GM18868 (cell line): Measurements from ENCODE around the gene MARK2.

Experiments
- ATAC-seq: cut with Tn5 transposase; IDR thresholded peaks from one replicate; pipeline ENCODE4 v1.9.1; 2021; ENCODE audit warnings: mild to moderate bottlenecking, moderate library complexity; ENCODE audit not compliant: unreplicated experiment

The MARK2 gene

GRCh38 chr11:63829823-63830489 lies 9.0 kb upstream of the MARK2 start:
- ATAC-seq, result no peak

DNA sequence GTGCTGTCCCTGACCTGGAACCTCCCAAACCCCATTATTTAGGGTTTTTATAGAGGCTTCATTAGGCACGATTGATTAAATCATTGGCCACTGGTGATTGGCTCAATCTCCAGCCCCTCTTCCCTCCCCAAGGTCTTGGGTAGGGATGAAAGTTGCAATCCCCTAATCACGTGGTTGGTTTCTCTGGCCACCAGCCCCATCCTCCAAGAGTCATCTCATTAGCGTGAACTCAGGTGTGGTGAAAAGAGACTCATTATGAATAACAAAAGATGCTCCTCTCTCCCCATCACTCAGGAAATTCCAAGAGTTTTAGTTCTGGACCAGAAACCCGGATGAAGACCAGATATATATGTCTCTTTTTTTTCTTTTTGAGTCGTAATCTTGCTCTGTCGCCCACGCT lies 7.6 kb upstream of the MARK2 start:
- no peak for ATAC-seq

GRCh38 chr11:63832336-63832735 lies 6.6 kb upstream of the MARK2 start:
- no peak for ATAC-seq

DNA sequence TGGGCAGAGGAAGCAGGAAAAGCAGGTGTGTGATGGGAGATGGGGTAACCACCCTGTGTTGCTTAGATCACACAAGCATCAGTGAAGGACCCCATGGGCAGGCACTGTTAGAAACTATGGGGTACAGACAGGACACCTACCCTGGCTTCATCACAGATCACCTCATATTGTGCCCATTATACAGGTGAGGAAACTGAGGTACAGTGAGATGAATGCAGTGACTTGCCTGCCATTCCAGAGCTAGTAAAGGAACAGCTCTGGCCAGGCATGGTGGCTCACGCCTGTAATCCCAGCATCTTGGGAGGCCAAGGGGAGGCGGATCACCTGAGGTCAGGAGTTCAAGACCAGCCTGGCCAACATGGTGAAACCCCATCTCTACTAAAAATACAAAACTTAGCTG lies 5.9 kb upstream of the MARK2 start:
- ATAC-seq, result no peak

DNA sequence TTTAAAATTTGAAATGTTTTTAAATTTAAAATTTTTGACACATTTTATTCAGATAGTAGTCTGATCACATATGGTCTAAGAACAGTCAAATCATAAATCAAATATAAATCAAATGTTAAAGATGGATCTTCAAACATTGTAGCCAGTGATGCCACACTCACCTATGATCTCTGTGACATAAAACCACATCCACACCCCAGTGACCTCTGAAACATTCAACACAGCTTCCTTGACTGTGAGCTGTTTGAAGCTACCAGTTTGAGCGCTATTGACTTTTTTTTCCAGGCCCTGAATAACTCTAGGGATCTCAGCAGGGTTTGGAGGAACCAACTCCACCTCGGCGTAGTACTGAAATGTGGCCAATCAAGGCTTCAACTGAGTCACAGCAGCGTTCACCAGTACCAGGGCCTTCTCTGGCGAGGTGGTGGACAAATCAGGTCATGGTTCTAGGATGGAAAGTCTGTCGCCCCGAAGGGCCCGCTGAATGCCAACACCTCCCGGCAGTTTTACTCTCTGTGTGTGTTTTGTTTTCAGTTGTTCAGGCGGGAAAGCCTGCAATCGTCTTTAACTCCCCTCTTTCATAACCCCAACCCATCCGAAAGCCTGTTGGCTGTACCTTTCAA lies 4.3 kb upstream of the MARK2 start:
- no peak for ATAC-seq

DNA sequence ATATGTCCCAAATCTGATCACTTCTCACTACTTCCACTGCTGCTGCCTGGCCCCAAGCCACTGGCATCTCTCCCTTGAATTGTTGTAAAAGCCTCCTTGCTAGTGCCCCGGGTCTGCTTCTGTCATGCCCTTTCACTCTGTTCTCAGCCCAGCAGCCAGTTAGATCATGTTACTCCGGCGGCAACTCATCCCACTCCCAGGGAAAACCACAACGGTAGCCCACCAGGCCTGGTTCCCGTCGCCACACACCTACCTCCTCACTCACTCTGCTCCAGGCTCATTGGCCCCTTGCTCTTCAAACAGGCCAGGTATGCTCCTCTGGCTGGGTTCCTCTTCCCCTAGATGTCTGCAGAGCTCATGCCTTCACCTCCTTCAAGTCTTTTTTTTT lies 3.8 kb upstream of the MARK2 start:
- no peak for ATAC-seq

- no peak for ATAC-seq
These were observed 1.8 kb upstream of the MARK2 start for GRCh38 chr11:63837027-63837688.

- no peak for ATAC-seq
These were observed 1.2 kb upstream of the MARK2 start for GRCh38 chr11:63837739-63838138.

DNA sequence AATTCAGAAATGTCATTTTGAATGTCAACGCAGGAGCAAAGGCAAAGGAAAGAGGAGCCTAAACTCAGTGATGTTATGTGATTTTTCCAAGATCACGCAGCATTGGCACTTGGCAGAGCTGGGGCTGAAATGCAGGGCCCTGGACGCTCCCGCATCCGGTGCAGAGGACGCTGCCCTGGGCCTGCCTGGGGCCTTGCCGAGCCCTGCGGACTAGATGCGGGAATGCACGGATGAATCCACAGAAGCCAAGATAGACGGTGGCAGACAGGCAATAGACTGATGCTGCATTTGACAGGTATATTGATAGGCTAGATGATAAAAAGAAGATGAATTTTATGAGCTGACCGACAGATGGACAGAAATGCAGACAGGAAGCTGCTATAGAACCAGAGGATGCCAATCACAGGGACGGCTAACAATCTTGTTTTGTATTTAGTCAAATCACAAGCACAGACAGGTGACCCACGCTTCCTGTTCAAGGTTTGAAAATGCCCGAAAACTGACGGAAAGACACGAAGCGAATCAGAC lies 696 bp upstream of the MARK2 start:
- no peak for ATAC-seq

DNA sequence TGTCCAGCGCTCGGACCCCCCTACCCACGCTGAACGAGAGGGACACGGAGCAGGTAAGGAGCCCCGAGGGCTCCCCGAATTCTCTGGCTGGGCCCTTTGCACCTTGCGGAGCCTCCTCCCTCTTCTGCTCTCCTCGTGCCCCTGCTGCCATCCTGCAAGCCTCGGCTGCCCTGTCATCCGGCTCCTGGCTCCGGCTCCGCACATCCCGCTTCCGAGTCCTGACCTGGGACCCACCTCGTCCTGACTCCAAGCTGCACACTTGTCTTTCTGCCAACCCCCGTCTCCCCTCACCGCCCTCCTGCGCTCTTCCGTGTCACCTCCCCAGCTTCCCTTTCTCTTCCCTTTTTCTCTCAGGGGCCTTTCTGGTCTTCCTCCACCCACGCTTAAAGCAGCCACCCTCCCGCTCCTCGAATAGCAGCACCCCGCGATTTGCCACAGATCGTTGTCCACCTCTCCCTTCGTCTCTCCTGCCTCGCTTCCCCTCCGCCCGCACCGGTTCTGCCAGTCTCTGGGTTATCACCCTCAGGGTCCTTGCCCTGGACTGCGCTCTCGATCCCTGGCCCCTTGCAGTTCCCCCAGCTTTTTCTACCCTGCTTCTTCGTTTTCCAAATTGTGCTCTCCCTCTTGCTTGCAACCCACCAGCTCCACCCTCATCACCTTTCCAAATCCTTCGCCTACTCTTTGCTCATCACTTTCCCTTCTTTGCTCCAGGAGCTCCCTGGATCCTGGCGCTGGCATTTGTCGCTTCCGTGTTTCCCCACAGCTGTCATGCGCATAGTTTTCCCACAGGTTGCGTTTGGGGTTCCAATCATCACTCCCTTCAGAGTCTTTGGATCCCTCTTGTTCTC lies 822 bp downstream of the MARK2 start:
- no peak for ATAC-seq

DNA sequence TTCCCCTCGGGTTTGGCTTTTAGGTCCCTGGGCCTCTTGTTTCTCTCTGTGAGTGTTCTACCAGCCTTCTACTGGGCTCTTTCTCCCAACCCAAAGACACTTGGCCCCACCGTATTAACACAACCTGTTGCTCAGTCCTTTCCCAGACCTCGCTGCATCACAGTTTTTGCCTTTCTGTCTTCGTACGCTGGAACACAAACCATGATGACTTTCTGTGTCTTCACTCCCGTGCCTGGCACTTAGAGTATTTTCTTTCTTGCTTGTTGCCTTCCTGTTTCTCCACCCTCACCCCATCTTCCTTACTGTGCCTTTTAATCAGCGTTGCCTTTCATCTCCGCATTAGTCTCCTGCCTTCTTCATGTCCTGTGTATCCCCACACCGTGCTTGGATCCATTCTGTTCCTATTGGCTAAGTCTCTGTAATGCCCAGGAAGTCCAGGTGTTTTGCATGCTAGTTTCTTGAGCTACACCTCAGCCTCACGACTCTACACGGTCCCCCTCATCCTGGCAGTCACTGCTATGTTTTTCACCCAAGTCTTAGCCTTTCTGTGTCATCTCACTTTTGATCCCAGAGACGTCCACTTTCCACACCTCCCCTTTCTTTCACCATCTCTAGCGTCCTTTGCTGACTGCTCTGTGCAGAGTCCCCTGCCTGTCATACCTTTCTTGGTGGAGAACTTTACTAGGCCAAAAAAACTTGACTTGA lies 1.6 kb downstream of the MARK2 start:
- ATAC-seq, result no peak

DNA sequence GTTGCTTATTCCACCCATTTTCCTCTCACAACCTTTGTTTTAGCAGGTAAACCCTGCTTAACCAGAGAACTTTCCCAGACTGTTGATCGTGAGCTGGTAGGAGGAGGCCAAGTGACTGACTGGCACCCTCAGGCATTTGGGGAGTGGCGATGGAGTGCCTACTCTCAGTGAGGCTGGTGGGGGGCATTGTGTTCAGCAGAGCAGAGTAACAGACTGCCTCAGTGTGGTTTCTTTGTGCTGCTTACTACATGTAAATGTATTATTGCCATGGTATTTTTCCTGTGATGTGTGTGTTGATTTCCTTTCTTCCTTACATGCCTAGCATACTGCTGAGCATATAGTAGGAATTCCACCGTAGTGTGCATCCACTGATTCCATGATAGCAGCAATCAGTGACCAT lies 2.6 kb downstream of the MARK2 start:
- ATAC-seq, result no peak

- no peak for ATAC-seq
These were observed 4.1 kb downstream of the MARK2 start for GRCh38 chr11:63843041-63843440.

- no peak for ATAC-seq
These were observed 5.9 kb downstream of the MARK2 start for GRCh38 chr11:63844836-63845235.

GRCh38 chr11:63845303-63845702 lies 6.4 kb downstream of the MARK2 start:
- no peak for ATAC-seq

DNA sequence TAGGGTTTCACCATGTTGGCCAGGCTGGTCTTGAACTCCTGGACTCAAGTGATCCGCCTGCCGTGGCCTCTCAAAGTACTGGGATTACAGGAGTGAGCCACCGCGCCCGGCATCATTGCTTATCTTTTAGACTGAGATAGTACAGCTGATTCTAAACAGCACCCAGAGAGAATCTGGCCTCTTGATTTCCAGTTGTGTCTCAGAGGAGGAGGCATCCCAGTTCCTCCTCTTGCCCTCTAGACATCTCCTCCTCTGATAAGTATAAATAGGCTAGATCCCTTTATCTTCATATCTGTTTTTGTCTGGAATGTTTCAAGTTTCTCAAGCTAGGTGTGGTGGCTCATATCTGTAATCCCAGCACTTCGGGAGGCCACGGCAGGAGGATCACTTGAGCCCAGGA lies 7.0 kb downstream of the MARK2 start:
- ATAC-seq, result no peak

DNA sequence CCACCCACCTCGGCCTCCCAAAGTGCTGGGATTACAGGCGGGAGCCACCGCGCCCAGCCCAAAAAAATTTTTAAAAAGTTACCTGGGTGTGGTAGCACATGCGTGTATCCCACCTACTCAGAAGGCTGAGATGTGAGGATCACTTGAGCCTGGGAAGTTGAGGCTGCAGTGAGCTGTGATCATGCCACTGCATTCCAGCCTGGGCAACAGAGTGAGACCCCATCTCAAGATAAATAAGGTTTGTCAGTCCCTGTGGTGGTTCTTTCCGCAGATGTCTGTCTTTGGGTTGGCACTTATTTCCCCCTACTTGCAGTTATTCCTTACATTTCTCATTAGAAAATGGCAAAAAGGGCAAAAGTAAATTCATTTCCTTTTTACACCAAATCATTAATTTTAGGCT lies 8.0 kb downstream of the MARK2 start:
- no peak for ATAC-seq

- ATAC-seq, result no peak
These were observed 8.5 kb downstream of the MARK2 start for GRCh38 chr11:63847363-63847762.

DNA sequence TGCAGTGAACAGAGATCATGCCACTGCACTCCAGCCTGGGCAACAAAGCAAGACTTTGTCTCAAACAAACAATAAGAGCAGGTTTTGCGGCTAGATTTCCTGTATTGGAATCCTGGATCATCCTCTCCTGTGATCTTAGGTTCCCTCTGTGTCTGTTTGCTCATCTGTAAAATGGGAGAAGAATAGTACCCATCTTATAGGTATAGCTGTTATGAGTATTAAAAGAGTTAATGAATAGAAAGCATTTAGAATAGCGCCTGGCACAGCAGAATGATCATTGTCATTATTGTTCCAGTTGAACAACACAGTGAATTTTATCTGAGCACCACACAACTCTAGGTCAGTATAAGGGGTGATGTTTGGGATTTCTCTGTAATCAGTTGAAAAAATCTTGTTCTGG lies 10.8 kb downstream of the MARK2 start:
- ATAC-seq, result no peak

- no peak for ATAC-seq
These were observed 12.0 kb downstream of the MARK2 start for GRCh38 chr11:63850920-63851319.

DNA sequence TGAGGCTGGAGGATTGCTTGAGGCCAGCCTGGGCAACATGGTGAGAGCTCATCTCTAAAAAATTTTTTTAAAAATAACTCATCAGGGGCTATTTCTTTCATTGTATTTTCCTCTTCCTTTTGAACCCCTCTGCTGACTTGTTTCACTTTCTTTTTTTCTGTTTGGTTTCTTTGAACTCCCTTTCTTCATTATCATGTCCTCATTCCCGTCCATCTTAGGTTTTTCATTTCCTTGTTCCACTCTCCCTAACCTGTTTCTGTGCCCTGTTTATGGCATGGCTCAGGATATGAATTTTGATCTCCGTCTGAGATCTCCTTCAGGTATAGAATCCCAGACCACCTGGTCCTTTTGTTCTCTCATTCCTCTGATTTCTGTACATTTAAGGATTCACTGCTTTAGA lies 12.5 kb downstream of the MARK2 start:
- ATAC-seq, result no peak
